HepG2 (cell line): ENCODE data around the gene TMEM62. TPM values are rescaled to one million over a fixed set of nuclear protein-coding genes. Genes with fewer than 3 reads are reported as not detected.

ENCODE experiments used
- ATAC-seq: fragments of 200-7000 bp; cut with Tn5 transposase; 3 replicates; pipeline ENCODE4 v1.9.1; 2020; ENCODE audit warnings: mild to moderate bottlenecking, moderate library complexity
- BruUV-seq: library from RNA; stranded (reverse); fragments of 400-500 nt; replicated peaks from 2 replicates; lab custom pipeline; 2021; lab: Mats Ljungman, UMichigan
- CTCF ChIA-PET: fragments of 300-600 bp; formaldehyde crosslinking; extraction: SDS; loops from one replicate; lab custom pipeline; 2021; ENCODE audit warnings: low total read pairs, inconsistent platforms, low intra/inter-chr PET ratio; lab: Yijun Ruan, JAX
- POLR2A ChIA-PET: fragments of 350-600 bp; sonication (Branson Sonifier 250); formaldehyde crosslinking; loops from one replicate; lab custom pipeline; 2020; ENCODE audit warnings: antibody characterized with exemption, inconsistent platforms; lab: Yijun Ruan, JAX
- DNase-seq: peaks from one replicate; pipeline ENCODE4 v3.0.0-alpha.2; 2015; ENCODE audit warnings: low spot score
- FAIRE-seq: peaks from 3 replicates; lab custom pipeline; 2011; peaks lifted over from hg19 to GRCh38; lab: Jason Lieb, UNC
- H2AFZ ChIP-seq: one replicate; pipeline ENCODE4 v1.6.1; 2011; ENCODE audit warnings: low read length, inconsistent platforms
- H3K27ac ChIP-seq: fragments of 300-600 bp; 3 replicates; pipeline ENCODE4 v1.8.0; 2011; ENCODE audit warnings: mixed run types, mild to moderate bottlenecking, mixed read lengths, low read length, inconsistent platforms; ENCODE audit not compliant: insufficient read depth; ENCODE audit errors: extremely low read length
- H3K27me3 ChIP-seq, 2 experiments: fragments of 200-600 bp in 1 of 2; 2 replicates in 1 of 2; 3 replicates in 1 of 2; pipeline versions ENCODE4 v1.6.0 to v1.8.0; 2011; ENCODE audit warnings: low read length in 2 of 2, mild to moderate bottlenecking in 2 of 2, moderate library complexity in 2 of 2, inconsistent platforms in 1 of 2; ENCODE audit not compliant: insufficient read depth in 2 of 2, control insufficient read depth in 1 of 2
- H3K36me3 ChIP-seq, 2 experiments: fragments of 200-600 bp in 1 of 2; replicated peaks in 1 of 2; 2 replicates in 1 of 2; 3 replicates in 1 of 2; pipeline versions ENCODE4 v1.5.1 to v1.8.0; 2011; ENCODE audit warnings: low read length in 2 of 2, inconsistent platforms in 1 of 2; ENCODE audit not compliant: insufficient read depth in 2 of 2, control insufficient read depth in 1 of 2
- H3K4me1 ChIP-seq: 2 replicates; pipeline ENCODE4 v1.5.1; 2012; ENCODE audit warnings: low read length, inconsistent platforms; ENCODE audit not compliant: insufficient read depth
- H3K4me2 ChIP-seq: 2 replicates; pipeline ENCODE4 v1.6.0; 2011; ENCODE audit warnings: low read depth, low read length, inconsistent platforms
- H3K4me3 ChIP-seq, 3 experiments: fragments of 200-600 bp in 1 of 3; sonication (generic), shearing (Covaris generic) in 1 of 3; replicated peaks in 1 of 3; 2 replicates each; pipeline ENCODE4 v1.5.1; 2011 to 2016; ENCODE audit warnings: low read length in 3 of 3, inconsistent platforms in 2 of 3, low read depth in 2 of 3, mild to moderate bottlenecking in 2 of 3, control low read depth in 1 of 3, mixed read lengths in 1 of 3; ENCODE audit not compliant: insufficient read depth in 1 of 3
- H3K79me2 ChIP-seq: one replicate; pipeline ENCODE4 v1.6.1; 2011; ENCODE audit warnings: low read length, inconsistent platforms; ENCODE audit not compliant: insufficient read depth
- H3K9ac ChIP-seq: 2 replicates; pipeline ENCODE4 v1.6.0; 2011; ENCODE audit warnings: mild to moderate bottlenecking, low read depth, low read length, inconsistent platforms; ENCODE audit not compliant: insufficient read depth
- H3K9me3 ChIP-seq: 2 replicates; pipeline ENCODE4 v1.5.1; 2012; ENCODE audit warnings: mild to moderate bottlenecking, low read length
- H4K20me1 ChIP-seq: 2 replicates; pipeline ENCODE4 v1.6.0; 2011; ENCODE audit warnings: inconsistent platforms, mild to moderate bottlenecking, low read length, moderate library complexity; ENCODE audit not compliant: insufficient read depth
- EP300 ChIP-seq, 3 experiments: sonication (generic) in 1 of 3; formaldehyde crosslinking in 1 of 3; IDR thresholded peaks; 2 replicates each; pipeline versions ENCODE4 v1.5.1 to v1.6.1; 2011 to 2020; ENCODE audit warnings: low read depth in 2 of 3, low read length in 2 of 3, borderline replicate concordance in 1 of 3, improper control_type of control experiment in 1 of 3, mild to moderate bottlenecking in 1 of 3, missing genetic modification reagents in 1 of 3, moderate library complexity in 1 of 3
- MAFF ChIP-seq: IDR thresholded peaks from 2 replicates; pipeline ENCODE4 v1.6.1; 2011; ENCODE audit warnings: low read depth, low read length, improper control_type of control experiment
- MAFK ChIP-seq, 2 experiments: IDR thresholded peaks in 1 of 2; conservative IDR thresholded peaks in 1 of 2; 2 replicates each; pipeline ENCODE4 v1.6.1; 2011; ENCODE audit warnings: improper control_type of control experiment in 2 of 2, low read length in 2 of 2
- REXO4 ChIP-seq: sonication (generic); formaldehyde crosslinking; IDR thresholded peaks from 2 replicates; pipeline ENCODE4 v1.8.0; 2022; ENCODE audit warnings: missing genetic modification reagents, mild to moderate bottlenecking, borderline replicate concordance
- TRIM22 ChIP-seq: fragments of 450-650 bp; IDR thresholded peaks from 2 replicates; pipeline ENCODE4 v1.6.1; 2017
- ZFP1 ChIP-seq: IDR thresholded peaks from 2 replicates; pipeline ENCODE4 v1.6.1; 2016
- WGBS: methylation state at CpG from one replicate; pipeline ENCODE4 v1.1.6; 2017; ENCODE audit warnings: low lambda C conversion rate; 5-methylcytosine and 5-hydroxymethylcytosine counted together
- in situ Hi-C: cut with HindIII; loops from 2 replicates; pipeline ENCODE4 v1.10.0; 2017; ENCODE audit warnings: low pct_unique_long_range_greater_than_20kb; ENCODE audit not compliant: extremely low pct_ligation_motif_present
- intact Hi-C: fragments of 100-400 bp; cut with micrococcal nuclease; formaldehyde crosslinking; loops from one replicate; pipeline ENCODE4 v1.10.0; 2022; ENCODE audit not compliant: unreplicated experiment
- polyA plus RNA-seq, 8 experiments: library from polyadenylated mRNA; depleted of rRNA in 3 of 8; stranded (reverse) in 7 of 8; unstranded in 1 of 8; fragments of >200 nt; fragmentation: Illumina TruSeq in 4 of 8; extraction: Trizol in 4 of 8; gene quantifications; 2 replicates each; pipeline versions ENCODE4 v1.2.1 to v1.2.3, GENCODE V29; 2011 to 2016; ENCODE audit warnings: low read depth in 4 of 8, missing spikeins in 1 of 8, mixed read lengths in 1 of 8; ENCODE audit not compliant: insufficient read depth in 1 of 8
- total RNA-seq, 5 experiments: library from RNA; depleted of rRNA; stranded (reverse); fragments of >200 nt; fragmentation: Illumina TruSeq; extraction: Trizol; gene quantifications; 2 replicates each; pipeline ENCODE4 v1.2.3, GENCODE V29; 2016; ENCODE audit warnings: low read depth in 1 of 5
- TF ChIP-seq, protein P1 (sequence below): IDR thresholded peaks from 2 replicates; pipeline ENCODE4 v1.6.1; 2018; ENCODE audit warnings: missing genetic modification reagents

TMEM62 gene
- total and polyA plus RNA-seq, 2 of the 13 experiments (the other 11 are each of a cell fraction or from before 2014, with no cell fraction given): 14.2 to 20.9 TPM

DNA sequence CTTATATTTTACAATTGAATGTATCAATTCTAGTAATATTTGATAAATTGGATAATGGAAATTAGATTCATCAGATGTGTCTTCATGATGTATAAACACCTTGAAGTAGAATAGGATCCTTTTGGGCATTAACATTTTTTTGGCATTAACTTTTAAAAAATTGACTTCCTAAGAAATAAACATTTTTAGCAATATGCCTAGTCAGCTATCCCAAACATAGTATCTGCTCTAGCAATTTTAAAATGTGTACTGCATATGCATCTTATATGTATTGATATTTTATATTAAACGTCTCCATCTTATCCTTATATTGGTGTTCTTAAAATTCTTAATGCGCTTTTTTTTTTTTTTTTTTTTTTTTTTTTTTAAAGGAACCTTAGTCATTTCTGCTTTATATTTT lies 60.3 kb downstream of the TMEM62 start:
- in situ Hi-C loops: no loop called here
- BruUV-seq: no TSS peak
- intact Hi-C loops: no loop called here

More for the DNA sequence above, 60.3 kb downstream of the TMEM62 start:
- Histone ChIP-seq H3K27ac (no peak overlapping the region), H3K79me2 (no peaks in the 10 kb centered on the region), H3K36me3 (peaks cover 6 to 38% of the 10 kb centered on the region in 2 experiments; a peak in 4 of 5 replicates), H3K4me2 (no peak overlapping the region), H3K27me3 (no peaks in the 10 kb centered on the region), H3K4me1 (no peaks in the 10 kb centered on the region), H4K20me1 (no peaks in the 10 kb centered on the region), H2AFZ (no peak overlapping the region), H3K4me3 (no peak overlapping the region), H3K9ac (no peak overlapping the region), H3K9me3 (no peaks in the 10 kb centered on the region)
- POLR2A ChIA-PET: interaction anchor here (2.3 kb wide), 1 partner anchor 8 kb away, joined by 6 read pairs; no protein-coding TSS in a partner anchor
- DNase-seq: no peak
- WGBS: 92% methylated on average over 2 of the region's 2 CpGs
- no peak for FAIRE-seq
- TF ChIP-seq REXO4 (no peak), MAFF (peak; percentile 54; the same call in 1 of the 2 replicates), TRIM22 (no peak), ZFP1 (CRISPR knock-in tag) (no peak), MAFK (conservative IDR thresholded peaks at IDR 0.05 in 1 of 2, IDR thresholded peaks at IDR 0.05 in 1 of 2; ENCODE audit: low read length in 2 of 2) (peak in 1 of 2 experiments; percentile 70; a peak in 2 of 4 replicates), EP300 (IDR thresholded peaks at IDR 0.05; ENCODE audit: low read depth in 2 of 2, low read length in 2 of 2) (no peak), EP300 (CRISPR knock-in tag; IDR thresholded peaks at IDR 0.05; ENCODE audit: borderline replicate concordance) (no peak)
- TF ChIP-seq, protein P1, sequence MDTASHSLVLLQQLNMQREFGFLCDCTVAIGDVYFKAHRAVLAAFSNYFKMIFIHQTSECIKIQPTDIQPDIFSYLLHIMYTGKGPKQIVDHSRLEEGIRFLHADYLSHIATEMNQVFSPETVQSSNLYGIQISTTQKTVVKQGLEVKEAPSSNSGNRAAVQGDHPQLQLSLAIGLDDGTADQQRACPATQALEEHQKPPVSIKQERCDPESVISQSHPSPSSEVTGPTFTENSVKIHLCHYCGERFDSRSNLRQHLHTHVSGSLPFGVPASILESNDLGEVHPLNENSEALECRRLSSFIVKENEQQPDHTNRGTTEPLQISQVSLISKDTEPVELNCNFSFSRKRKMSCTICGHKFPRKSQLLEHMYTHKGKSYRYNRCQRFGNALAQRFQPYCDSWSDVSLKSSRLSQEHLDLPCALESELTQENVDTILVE: no peak
- CTCF ChIA-PET: no interaction called here
- no peak for ATAC-seq
